Kidney epithelial cell (primary cell): ENCODE results near the gene SLC4A5. TPM values are rescaled to one million over a fixed set of nuclear protein-coding genes. Genes with fewer than 3 reads are reported as not detected.
"Not testable (repeated sequence)": the region's sequence is repeated elsewhere in the genome, so short reads cannot be mapped to it uniquely, and the experiment has no call there.

ENCODE experiments used
- DNase-seq: peaks from one replicate; pipeline ENCODE4 v3.0.0-alpha.2; 2010; ENCODE audit warnings: low read depth
- H3K27me3 ChIP-seq: 2 replicates; pipeline ENCODE4 v1.6.0; 2011; ENCODE audit warnings: low read length; ENCODE audit not compliant: control insufficient read depth, insufficient read depth
- H3K36me3 ChIP-seq: 2 replicates; pipeline ENCODE4 v1.5.1; 2011; ENCODE audit warnings: low read length; ENCODE audit not compliant: control insufficient read depth, insufficient read depth
- H3K4me3 ChIP-seq: 2 replicates; pipeline ENCODE4 v1.5.1; 2011; ENCODE audit warnings: low read depth, mild to moderate bottlenecking, control low read depth, low read length
- CTCF ChIP-seq: IDR thresholded peaks from 2 replicates; pipeline ENCODE4 v1.5.1; 2011; ENCODE audit warnings: mild to moderate bottlenecking, moderate library complexity, low read length, control low read depth, inconsistent platforms; ENCODE audit not compliant: insufficient read depth, poor library complexity, severe bottlenecking
- total RNA-seq: library from RNA; depleted of rRNA; stranded (reverse); fragments of >200 nt; gene quantifications from 2 replicates; pipeline ENCODE4 v1.2.3, GENCODE V29; 2015

Gene SLC4A5
- total RNA-seq, 1 donor from 2014 or later = 1.8 TPM

DNA sequence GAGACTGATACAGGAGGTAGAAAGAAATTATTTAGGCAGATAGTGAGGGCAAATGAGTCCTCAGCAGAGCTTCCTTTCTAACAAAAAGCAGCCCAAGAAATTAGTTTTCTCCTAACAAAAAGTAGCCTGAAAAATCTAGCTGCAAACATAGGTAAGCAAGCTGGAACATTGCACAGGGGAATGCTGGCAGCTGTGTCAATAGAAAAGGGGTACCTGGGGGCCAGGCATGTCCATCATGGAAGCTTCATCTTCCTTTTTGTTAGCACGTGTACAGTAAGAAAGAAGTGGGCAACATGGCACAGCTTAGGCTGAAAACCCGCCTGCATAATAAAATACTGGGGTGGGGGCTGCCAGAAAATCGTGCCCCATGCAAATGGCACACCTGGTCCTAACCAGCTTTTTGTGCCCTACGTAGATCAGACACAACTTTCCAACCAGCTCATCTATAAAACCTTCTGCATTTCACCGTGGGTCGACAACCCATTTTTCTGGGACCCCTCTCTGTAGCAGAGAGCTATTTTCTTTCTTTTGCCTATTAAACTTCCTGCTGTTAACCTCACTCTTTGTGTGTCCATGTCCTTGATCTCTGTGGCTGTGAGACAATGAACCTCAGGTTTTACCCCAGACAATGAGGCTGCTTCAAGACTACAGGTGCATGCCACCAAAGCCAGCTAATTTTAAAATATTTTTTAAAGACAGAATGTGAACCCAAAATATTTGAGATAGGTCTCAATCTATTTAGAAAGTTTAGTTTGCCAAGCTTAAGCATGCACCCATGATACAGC is 151.4 kb downstream of the SLC4A5 start:
- no peak for TF ChIP-seq CTCF
- DNase-seq = no peak
- H3K27me3 ChIP-seq = no peaks in the 10 kb centered on the region
- no peak overlapping the region for H3K4me3 ChIP-seq
- no peaks in the 10 kb centered on the region for H3K36me3 ChIP-seq

- H3K4me3 ChIP-seq = no peak overlapping the region
- TF ChIP-seq CTCF = no peak
- no peaks in the 10 kb centered on the region for H3K27me3 ChIP-seq
- DNase-seq = no peak
- H3K36me3 ChIP-seq = no peaks in the 10 kb centered on the region
Observed at GRCh38 chr2:74188696-74189095, 154.5 kb downstream of the SLC4A5 start.

DNA sequence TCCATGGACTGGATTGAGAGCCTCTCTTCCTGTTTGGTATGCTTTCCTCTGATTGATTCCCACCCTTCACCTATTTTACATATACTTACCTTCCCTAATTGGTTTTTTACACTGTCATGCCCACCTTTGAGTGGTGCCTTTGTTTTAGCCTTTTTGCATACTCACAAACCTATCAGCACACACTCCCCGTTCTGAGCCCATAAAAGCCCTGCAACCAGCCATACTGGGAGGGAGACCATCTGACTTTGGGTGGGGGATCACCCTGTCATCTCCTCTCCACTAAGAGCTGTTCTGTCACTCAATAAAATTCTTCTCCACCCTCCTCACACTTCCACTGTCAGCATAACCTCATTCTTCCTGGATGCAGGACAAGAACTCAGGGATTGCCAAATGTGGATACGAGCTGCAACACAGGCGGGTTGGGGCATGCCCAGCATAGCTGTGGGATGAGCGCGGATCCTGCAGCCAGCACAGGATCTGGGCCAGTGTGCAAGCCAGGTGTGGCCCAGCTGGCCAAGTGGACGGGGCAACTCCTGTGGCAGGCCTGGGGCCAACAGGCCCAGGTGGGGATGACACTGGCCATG is 155.1 kb downstream of the SLC4A5 start:
- no peak for DNase-seq
- TF ChIP-seq CTCF = no peak
- Histone ChIP-seq H3K36me3 (no peaks in the 10 kb centered on the region), H3K4me3 (no peak overlapping the region), H3K27me3 (no peaks in the 10 kb centered on the region)

DNA sequence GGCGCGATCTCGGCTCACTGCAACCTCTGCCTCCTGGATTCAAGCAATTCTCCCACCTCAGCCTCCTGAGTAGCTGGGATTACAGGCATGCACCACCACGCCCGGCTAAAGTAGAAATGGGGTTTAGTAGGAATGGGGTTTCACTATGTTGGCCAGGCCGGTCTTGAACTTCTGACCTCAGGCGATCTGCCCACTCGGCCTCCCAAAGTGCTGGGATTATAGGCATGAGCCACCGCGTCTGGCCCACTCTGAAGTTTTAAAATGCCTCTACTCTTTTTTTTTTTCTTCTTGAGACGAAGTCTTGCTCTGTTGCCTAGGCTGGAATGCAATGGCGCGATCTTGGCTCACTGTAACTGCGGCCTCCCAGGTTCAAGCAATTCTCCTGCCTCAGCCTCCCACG is 156.5 kb downstream of the SLC4A5 start:
- H3K27me3 ChIP-seq, H3K4me3 ChIP-seq, DNase-seq, H3K36me3 ChIP-seq: not testable (repeated sequence)

DNA sequence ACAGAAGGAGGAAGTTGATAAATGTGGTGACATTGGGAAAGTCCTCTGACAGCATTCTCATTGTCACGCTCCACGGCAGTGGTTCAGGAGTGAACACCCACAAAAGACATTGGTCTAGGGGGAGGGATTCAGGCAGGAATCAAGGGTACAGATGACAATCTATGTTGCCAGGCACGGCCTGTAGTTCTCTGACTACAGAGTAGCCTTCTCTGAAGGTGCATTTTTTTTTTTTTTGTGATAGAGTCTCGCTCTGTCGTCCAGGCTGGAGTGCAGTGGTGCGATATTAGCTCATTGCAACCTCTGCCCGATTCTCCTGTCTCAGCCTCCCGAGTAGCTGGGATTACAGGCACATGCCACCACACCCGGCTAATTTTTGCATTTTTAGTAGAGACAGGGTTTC is 157.2 kb downstream of the SLC4A5 start:
- no peak for TF ChIP-seq CTCF
- no peak overlapping the region for H3K4me3 ChIP-seq
- H3K36me3 ChIP-seq = no peaks in the 10 kb centered on the region
- no peaks in the 10 kb centered on the region for H3K27me3 ChIP-seq
- DNase-seq = no peak

GRCh38 chr2:74183878-74184277 is 159.3 kb downstream of the SLC4A5 start:
- Histone ChIP-seq H3K27me3 (no peaks in the 10 kb centered on the region), H3K36me3 (no peaks in the 10 kb centered on the region), H3K4me3 (no peak overlapping the region)
- no peak for DNase-seq
- TF ChIP-seq CTCF = no peak
